MM.1S (cell line): ENCODE measurements around the gene DSTN.

Experiments used
- CTCF ChIP-seq: fragments of 300-600 bp; sonication (generic); IDR thresholded peaks from 2 replicates; pipeline ENCODE4 v1.5.1; 2016; ENCODE audit warnings: antibody characterized with exemption, low read length, mixed read lengths
- EZH2 ChIP-seq: fragments of 300-600 bp; sonication (generic); optimal IDR thresholded peaks from 2 replicates; pipeline ENCODE3; 2017; ENCODE audit warnings: low read depth, mild to moderate bottlenecking, antibody characterized with exemption, low read length, mixed read lengths
- EZH2phosphoT487 ChIP-seq: fragments of 300-600 bp; sonication (generic); IDR thresholded peaks from 2 replicates; pipeline ENCODE4 v1.6.1; 2018; ENCODE audit warnings: antibody characterized with exemption, low read length

DNA sequence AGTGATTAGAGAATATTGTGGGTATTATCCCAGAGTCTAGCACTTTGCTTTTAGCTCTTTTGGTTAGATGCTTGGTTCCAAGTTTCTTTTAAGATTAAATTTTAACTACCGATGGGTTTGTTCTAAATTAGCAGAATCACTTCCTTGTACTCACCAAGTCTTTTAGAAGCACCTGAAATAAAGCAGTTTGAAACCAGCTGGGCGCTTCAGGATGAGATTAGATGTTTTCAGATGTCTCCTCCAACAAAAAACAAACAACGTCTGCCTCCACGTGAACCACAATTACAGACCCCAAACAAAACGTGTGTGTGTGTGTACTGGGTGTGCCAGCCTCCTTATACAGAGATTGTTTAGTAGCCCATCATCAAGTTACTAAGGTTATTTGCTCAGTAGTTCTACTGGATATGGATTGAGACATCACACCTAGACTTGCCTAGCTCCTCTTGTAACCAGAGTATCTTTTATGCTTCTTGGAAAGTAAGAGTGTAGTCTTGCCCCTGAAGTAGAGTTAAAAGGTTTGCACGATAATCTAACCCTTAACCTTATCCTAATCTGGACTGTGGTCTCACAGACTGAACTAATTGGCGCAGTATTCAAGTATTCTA is 2.3 kb downstream of the DSTN start:
- TF ChIP-seq CTCF, result no peak
- TF ChIP-seq EZH2, result no peak
- TF ChIP-seq EZH2phosphoT487, result no peak
